HEK293T (cell line): ENCODE results near the gene FBXW8.

Experiments used
- CTCF ChIA-PET: fragments of 350-600 bp; formaldehyde crosslinking; extraction: SDS; loops from one replicate; lab custom pipeline; 2021; ENCODE audit warnings: antibody characterized with exemption, inconsistent platforms; lab: Yijun Ruan, JAX
- POLR2A ChIA-PET: fragments of 350-600 bp; formaldehyde crosslinking; extraction: SDS; loops from one replicate; lab custom pipeline; 2020; ENCODE audit warnings: antibody characterized with exemption, inconsistent platforms; lab: Yijun Ruan, JAX
- DNase-seq: peaks from one replicate; pipeline ENCODE4 v3.0.0; 2012; ENCODE audit warnings: mixed read lengths; ENCODE audit errors: extremely low spot score
- ARNT ChIP-seq: fragments of 450-650 bp; IDR thresholded peaks from 2 replicates; pipeline ENCODE4 v1.6.1; 2017; ENCODE audit warnings: mild to moderate bottlenecking
- BHLHE40 ChIP-seq: fragments of 450-650 bp; IDR thresholded peaks from 2 replicates; pipeline ENCODE4 v1.6.1; 2016; ENCODE audit warnings: mild to moderate bottlenecking, moderate library complexity, borderline replicate concordance
- CTBP1 ChIP-seq: fragments of 450-650 bp; IDR thresholded peaks from 2 replicates; pipeline ENCODE4 v1.6.1; 2016; ENCODE audit warnings: borderline replicate concordance
- ELF4 ChIP-seq: fragments of 450-650 bp; IDR thresholded peaks from 2 replicates; pipeline ENCODE4 v1.6.1; 2017; ENCODE audit warnings: antibody characterized with exemption
- FOXA1 ChIP-seq: fragments of 450-650 bp; IDR thresholded peaks from 2 replicates; pipeline ENCODE4 v1.6.1; 2016; ENCODE audit warnings: mild to moderate bottlenecking
- FOXK2 ChIP-seq: fragments of 450-650 bp; IDR thresholded peaks from 2 replicates; pipeline ENCODE4 v1.6.1; 2016; ENCODE audit warnings: mild to moderate bottlenecking
- FOXM1 ChIP-seq: fragments of 450-650 bp; IDR thresholded peaks from 2 replicates; pipeline ENCODE4 v1.6.1; 2017; ENCODE audit warnings: mild to moderate bottlenecking, borderline replicate concordance
- HDGF ChIP-seq: fragments of 450-650 bp; IDR thresholded peaks from 2 replicates; pipeline ENCODE4 v1.6.1; 2017; ENCODE audit warnings: antibody characterized with exemption, borderline replicate concordance
- L3MBTL2 ChIP-seq: fragments of 450-650 bp; conservative IDR thresholded peaks from 2 replicates; pipeline ENCODE4 v1.6.1; 2016; ENCODE audit warnings: mild to moderate bottlenecking
- LEF1 ChIP-seq: fragments of 450-650 bp; IDR thresholded peaks from 2 replicates; pipeline ENCODE4 v1.6.1; 2017; ENCODE audit warnings: mild to moderate bottlenecking, borderline replicate concordance
- NFRKB ChIP-seq: fragments of 450-650 bp; IDR thresholded peaks from 2 replicates; pipeline ENCODE4 v1.6.1; 2016; ENCODE audit warnings: mild to moderate bottlenecking, moderate library complexity
- SP1 ChIP-seq: fragments of 450-650 bp; IDR thresholded peaks from 2 replicates; pipeline ENCODE4 v1.6.1; 2017
- SUZ12 ChIP-seq: fragments of 450-650 bp; IDR thresholded peaks from 2 replicates; pipeline ENCODE4 v1.6.1; 2016; ENCODE audit warnings: mild to moderate bottlenecking
- TARDBP ChIP-seq: fragments of 450-650 bp; IDR thresholded peaks from 2 replicates; pipeline ENCODE4 v1.6.1; 2016
- ZNF384 ChIP-seq: fragments of 450-650 bp; IDR thresholded peaks from 2 replicates; pipeline ENCODE4 v1.6.1; 2016
- TF ChIP-seq, protein P1 (sequence below): fragments of 450-650 bp; IDR thresholded peaks from 2 replicates; pipeline ENCODE4 v1.6.1; 2016

The FBXW8 gene

DNA sequence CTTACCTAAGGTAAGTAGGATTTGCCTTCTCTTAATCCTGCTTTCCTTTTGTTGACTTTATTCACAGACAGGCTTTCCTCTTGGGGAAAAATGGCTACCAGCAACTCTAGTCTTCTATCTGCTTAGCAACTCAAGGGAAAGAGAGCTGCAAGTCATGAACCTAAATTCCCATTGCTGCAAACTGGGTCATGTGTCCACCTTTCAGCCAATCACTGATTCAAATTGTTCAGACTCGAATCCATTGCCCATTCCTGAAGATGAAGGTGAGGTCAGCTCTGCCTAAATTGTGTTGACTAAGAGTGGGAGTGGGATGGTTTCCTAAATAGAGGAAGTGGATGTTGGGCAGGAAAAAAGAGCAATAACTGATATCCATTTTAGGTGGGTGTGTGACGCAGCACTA is 7.7 kb downstream of the FBXW8 start:
- TF ChIP-seq FOXK2 (no peak), ARNT (no peak), HDGF (no peak), BHLHE40 (no peak), FOXM1 (no peak)
- CTCF ChIA-PET: no interaction called here
- no peak for DNase-seq
- POLR2A ChIA-PET: no interaction called here

DNA sequence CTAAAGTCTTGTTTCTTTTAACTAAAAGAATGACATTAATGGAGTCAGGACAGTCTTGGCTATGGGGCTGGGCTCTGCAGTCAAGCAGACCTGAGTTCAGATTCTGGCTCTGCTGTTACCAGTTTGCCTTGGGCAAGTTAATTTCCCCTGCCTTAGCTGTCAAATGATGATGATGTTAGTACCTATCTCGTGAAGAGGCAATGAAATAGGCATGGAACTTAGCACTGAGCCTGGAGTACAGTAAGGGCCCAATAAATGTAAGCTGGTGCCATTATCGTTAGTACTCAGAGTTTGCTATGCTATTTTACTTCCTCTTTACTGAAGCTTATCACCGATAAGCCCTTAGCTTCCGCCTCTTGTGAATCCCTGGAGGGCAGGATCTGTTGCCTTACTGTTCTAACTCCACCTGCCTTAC is 8.5 kb downstream of the FBXW8 start:
- no peak for DNase-seq
- TF ChIP-seq NFRKB: no peak
- no peak for TF ChIP-seq TARDBP
- no peak for TF ChIP-seq FOXK2
- no peak for TF ChIP-seq FOXM1
- TF ChIP-seq FOXA1: no peak
- no peak for TF ChIP-seq ELF4
- no peak for TF ChIP-seq SUZ12
- no peak for TF ChIP-seq ZNF384
- TF ChIP-seq BHLHE40: no peak
- no peak for TF ChIP-seq CTBP1
- no peak for TF ChIP-seq HDGF
- TF ChIP-seq SP1: no peak
- TF ChIP-seq, protein P1, sequence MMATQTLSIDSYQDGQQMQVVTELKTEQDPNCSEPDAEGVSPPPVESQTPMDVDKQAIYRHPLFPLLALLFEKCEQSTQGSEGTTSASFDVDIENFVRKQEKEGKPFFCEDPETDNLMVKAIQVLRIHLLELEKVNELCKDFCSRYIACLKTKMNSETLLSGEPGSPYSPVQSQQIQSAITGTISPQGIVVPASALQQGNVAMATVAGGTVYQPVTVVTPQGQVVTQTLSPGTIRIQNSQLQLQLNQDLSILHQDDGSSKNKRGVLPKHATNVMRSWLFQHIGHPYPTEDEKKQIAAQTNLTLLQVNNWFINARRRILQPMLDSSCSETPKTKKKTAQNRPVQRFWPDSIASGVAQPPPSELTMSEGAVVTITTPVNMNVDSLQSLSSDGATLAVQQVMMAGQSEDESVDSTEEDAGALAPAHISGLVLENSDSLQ: no peak
- no peak for TF ChIP-seq ARNT
- ChIA-PET POLR2A (no interaction called here), CTCF (no interaction called here)

DNA sequence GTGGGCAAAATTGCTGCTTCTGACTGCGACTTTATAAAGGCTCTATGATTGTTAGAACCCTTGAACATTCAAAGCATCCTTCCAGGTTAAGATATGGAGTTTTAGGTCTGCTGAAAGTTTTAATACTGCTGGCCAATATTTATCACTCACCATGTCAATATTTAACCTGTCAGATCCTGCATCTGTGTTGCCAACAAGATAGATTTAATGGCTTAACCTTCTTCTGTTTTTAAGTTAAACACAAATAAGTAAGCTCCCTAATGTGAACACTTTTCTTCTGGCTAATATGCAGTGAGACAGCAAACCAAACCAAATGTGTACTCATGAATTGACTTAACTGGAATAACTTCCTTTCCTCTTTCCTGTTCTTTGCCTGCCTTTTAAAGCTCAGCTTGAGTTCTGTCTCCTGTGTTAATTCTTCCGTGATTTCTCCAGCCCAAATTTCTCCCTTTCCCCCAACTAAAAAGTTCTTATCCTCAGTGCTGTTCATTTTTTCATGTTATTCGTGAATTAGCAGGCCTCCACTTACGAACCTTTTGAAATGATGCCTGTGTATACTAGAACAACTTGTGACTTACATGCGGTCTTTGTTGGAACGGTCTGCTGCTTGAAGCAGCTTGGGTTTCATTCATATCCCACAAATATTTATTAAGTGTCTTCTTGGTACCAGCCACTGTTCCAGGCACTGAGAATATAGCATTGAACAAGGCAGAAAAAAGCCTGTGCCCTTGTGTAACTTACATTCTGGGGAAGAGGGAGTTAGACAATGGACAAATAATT is 9.1 kb downstream of the FBXW8 start:
- CTCF ChIA-PET: no interaction called here
- DNase-seq: no peak
- POLR2A ChIA-PET: no interaction called here
- TF ChIP-seq ZNF384 (no peak), SUZ12 (no peak), SP1 (no peak), ARNT (no peak)
- TF ChIP-seq, protein P1: no peak

DNA sequence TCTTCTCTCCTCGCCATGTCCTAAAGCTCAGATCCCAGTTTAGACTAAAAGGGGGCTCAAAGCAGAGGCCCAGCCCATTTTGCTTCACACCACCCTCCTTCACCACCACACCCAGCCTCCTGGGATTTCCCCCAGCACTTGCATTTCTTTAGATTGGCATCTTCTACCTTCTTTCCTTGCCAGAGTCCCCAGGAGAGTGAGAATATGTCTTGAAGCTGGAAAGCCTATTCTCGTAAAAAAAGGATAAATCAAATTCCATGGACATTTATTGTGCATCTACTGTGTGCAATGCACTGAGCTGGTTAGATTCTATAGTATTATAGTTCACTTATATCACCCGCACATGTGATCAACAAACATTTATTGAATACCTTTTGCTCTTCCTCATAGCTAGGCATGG is 10.2 kb downstream of the FBXW8 start:
- DNase-seq: no peak
- ChIA-PET CTCF (no interaction called here), POLR2A (no interaction called here)
- TF ChIP-seq FOXM1: no peak
- TF ChIP-seq, protein P1: peak; percentile 83
- TF ChIP-seq LEF1: no peak

DNA sequence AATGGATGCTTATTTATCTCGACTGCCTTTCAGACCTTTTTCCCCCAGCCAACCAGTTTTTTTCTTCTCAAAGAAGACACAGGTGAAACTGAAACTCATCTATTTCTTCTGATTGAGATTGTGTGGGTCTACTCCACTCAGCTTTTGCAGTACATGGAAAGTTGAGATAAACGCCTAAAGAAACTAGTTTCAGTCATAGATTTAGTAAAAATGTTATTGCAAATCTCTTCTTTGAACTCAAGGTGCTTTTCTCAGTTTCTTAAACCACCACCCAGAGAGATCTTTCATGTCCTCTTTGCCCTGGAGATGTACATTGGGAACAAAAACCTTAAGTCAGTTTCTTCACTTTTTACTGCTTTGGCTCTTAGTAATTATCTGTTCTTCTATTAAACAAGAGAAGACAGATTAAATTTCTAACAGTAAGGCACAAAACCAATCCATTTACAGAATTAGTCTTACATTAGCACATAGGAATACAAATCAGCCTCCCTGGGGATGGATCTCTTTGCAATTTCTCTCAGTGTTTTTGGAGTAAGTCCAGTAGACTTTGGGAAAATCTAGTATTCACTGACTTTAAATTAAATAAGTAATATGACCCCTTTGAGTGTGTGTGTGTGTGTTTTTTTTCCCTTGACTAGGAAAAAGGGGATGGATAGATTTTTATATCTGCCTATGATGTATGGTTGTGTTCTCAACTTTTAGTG is 11.6 kb downstream of the FBXW8 start:
- CTCF ChIA-PET: no interaction called here
- no peak for DNase-seq
- TF ChIP-seq NFRKB (no peak), ARNT (no peak), BHLHE40 (no peak), TARDBP (no peak), FOXK2 (no peak), FOXM1 (no peak), ELF4 (no peak), ZNF384 (no peak), FOXA1 (no peak)
- TF ChIP-seq, protein P1: no peak
- POLR2A ChIA-PET: no interaction called here

DNA sequence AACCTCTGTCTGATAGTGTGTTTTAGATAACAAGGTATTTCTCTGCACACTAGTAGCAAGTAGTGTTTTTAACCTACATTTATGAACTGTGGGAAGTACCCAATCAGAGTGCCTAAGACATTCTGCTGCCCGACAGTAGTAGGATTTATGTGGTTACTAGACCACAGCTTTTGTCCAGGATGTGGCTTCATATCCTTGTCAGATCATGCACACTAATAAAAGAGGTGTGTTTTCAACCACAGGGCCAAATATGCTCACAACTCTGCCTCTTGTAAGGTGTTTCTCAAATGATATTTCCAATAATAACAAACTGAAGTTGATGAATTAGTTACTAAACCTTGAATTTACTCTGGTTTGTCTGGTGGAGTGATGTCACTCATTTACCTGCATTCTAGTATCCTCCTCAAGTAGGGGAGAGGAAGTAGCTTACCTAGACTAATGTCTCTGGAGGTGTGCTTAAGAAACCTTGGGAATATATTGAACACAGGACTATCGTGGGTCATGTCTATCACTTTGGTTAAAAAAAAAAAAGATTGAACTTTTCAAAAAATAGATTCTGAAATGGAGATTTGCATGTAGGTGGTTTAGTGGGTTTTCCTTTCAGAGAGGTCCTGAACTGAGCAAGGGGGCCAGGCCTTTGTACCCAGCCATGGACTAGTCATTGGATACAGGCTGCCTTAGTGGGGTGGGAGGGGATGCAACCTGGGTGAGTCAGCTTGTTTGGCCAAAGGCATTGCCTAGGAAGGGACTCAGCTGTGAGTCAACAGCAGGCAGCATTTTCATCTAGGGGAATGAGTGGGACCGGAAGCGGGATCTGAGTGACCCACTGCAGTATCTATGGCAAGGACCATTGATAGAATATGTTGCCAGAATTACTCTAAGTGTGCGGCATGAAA is 14.1 kb downstream of the FBXW8 start:
- TF ChIP-seq, protein P1: no peak
- no peak for TF ChIP-seq ARNT
- TF ChIP-seq ZNF384: no peak
- TF ChIP-seq BHLHE40: no peak
- TF ChIP-seq CTBP1: no peak
- no peak for TF ChIP-seq LEF1
- no peak for TF ChIP-seq HDGF
- no peak for TF ChIP-seq ELF4
- no peak for TF ChIP-seq TARDBP
- no peak for TF ChIP-seq L3MBTL2
- no peak for TF ChIP-seq FOXK2
- TF ChIP-seq FOXM1: no peak
- CTCF ChIA-PET: no interaction called here
- POLR2A ChIA-PET: no interaction called here

More for the DNA sequence above, 14.1 kb downstream of the FBXW8 start:
- DNase-seq: no peak
